Adipose tissue (tissue), 3 donors: Measurements from ENCODE around the gene ZNF837. TPM values are rescaled to one million over a fixed set of nuclear protein-coding genes. Genes with fewer than 3 reads are reported as not detected.
"Not testable (repeated sequence)": the region's sequence is repeated elsewhere in the genome, so short reads cannot be mapped to it uniquely, and the experiment has no call there.

Source experiments
- H3K27ac ChIP-seq: one replicate; pipeline ENCODE4 v1.5.1; 2013; ENCODE audit warnings: low read depth, low read length
- WGBS, 3 donors: extraction: QIAGEN DNeasy Blood & Tissue Kit; methylation state at CpG; one replicate each; pipeline ENCODE4 v1.1.7; 2013; 5-methylcytosine and 5-hydroxymethylcytosine counted together
- polyA plus RNA-seq, 3 donors: library from polyadenylated mRNA; stranded (reverse); fragments of 200-250 nt; gene quantifications; one replicate each; pipeline ENCODE4 v1.2.3, GENCODE V29; 2013
- donor health status: healthy with polysubstance abuse.
- donor health status: Bipolar disorder and iron deficiency.
- donor health status: healthy.

ZNF837 gene
- polyA plus RNA-seq: 1 to 10 TPM in 2 of 3 donors, under 1 TPM in 1; 0.56 to 1.6 (median 1.0) TPM

DNA sequence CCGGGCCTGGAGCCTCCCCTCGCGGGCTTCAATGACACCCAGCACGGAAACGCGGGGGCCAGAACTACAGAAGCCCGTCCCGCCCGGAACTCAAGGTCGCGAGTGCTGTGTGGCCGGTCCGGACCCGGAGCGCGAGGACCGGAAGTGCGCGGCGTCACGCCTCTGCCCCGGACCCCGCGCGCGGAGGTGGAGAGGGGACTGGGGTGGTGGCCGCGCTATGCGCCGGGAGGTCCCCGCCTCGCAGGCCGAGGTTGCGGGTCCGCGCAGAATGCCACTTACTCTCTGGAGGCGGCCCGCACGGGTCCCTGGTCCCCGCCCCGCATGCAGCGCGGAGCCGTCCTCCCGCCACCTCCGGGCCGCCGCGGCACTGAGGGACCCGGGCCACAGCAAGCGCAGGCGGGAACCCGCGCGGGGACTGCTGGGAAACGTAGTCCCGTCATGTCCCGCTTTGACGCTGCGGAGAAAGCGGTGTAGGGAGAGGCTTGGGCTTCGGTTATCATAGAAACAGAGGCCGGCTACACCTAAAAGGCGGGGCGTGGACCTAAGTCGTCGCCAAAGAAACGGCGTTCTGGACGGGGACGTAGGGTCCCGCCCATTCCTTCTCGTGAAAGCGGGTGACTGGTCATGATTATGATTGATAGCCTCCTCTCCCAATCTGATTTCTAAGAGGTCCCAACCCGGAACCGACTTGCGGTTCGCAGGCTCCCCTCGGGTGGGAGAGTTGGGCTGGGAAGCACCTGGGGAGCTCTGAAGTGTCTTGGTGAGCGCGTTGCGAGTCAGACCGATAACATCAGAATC, at the start of gene ZNF837:
Gene ZNF837 (minus strand): TSS at position 369 of the 798 bp plus-strand sequence. CDS start 11,698 bp downstream, outside the sequence.
- H3K27ac ChIP-seq: peak within 1 kb of the TSS; percentile 76
- 0 to 1% (median 0%) methylated on average over 80 to 83 of the region's 83 CpGs for WGBS, 3 donors

DNA sequence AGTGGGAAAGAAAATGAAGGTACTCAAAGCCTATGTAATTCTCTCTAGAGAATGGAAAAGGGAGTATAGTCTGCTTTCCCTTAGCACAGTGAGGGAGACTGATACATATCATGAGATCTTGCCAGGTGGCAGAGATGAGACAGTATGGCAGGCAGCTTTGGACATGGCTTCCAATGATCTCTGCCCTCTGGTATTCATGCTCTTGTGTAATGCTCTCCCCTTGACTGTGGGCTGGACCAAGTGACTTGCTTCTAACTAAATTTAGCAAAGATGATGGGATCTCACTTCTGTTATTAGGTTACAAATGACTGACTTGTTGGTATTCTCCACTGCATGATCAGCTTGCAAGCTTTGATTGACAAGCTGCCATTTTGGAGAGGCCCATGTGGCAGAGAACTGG, 48.9 kb upstream of the ZNF837 start:
- H3K27ac ChIP-seq: no peak overlapping the region

DNA sequence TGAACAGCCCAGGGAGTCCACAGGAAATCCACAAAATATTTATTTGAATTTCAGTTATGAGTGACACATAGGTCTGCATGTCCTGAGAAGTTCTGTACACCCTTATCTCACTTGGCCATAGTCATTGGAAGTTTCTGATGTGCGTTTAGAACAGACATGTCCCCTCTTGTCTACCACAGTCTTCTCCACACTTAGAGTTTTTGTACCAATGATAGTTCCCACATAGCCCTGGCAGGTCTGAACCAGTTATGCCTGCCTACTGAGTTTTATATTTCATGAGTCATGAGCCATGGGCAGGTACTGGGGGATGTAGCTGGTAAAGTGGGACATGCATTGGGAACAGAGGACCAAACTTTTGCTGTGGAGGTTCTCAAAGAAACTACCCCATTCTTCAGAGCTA, 47.8 kb upstream of the ZNF837 start:
- no peak overlapping the region for H3K27ac ChIP-seq
- 67 to 97% (median 79%) methylated on average over 1 of the region's 1 CpG for WGBS, 3 donors

DNA sequence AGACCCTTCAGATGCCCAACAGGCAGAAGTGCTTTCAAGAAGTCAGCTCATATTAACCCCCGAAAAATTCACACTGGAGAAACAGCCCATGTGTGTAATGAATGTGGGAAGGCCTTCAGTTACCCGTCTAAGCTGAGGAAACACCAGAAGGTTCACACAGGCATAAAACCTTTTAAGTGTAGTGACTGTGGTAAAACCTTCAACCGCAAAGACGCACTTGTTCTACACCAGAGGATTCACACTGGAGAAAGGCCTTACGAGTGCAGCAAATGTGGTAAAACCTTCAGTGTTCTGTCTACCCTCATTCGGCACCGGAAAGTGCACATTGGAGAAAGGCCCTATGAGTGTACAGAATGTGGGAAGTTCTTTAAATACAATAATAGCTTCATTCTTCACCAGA, 36.2 kb upstream of the ZNF837 start:
- WGBS, 3 donors: 94 to 97% (median 96%) methylated on average over 7 of the region's 7 CpGs
- no peak overlapping the region for H3K27ac ChIP-seq

DNA sequence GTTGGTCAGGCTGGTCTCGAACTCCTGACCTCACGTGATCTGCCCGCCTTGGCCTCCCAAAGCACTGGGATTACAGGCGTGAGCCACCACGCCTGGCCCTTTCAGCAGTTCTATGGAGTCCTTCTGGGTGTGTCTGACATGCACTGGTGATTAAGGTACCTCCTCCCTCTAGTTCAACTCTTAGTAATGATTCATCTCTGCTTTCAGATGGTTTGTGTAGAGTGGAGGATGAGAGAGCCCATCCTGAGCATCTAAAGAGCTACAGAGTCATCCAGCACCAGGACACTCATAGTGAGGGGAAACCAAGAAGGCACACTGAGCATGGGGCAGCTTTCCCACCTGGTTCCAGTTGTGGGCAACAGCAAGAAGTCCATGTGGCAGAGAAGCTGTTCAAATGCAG, 35.8 kb upstream of the ZNF837 start:
- WGBS, 3 donors: 97 to 100% (median 98%) methylated on average over 5 of the region's 5 CpGs

DNA sequence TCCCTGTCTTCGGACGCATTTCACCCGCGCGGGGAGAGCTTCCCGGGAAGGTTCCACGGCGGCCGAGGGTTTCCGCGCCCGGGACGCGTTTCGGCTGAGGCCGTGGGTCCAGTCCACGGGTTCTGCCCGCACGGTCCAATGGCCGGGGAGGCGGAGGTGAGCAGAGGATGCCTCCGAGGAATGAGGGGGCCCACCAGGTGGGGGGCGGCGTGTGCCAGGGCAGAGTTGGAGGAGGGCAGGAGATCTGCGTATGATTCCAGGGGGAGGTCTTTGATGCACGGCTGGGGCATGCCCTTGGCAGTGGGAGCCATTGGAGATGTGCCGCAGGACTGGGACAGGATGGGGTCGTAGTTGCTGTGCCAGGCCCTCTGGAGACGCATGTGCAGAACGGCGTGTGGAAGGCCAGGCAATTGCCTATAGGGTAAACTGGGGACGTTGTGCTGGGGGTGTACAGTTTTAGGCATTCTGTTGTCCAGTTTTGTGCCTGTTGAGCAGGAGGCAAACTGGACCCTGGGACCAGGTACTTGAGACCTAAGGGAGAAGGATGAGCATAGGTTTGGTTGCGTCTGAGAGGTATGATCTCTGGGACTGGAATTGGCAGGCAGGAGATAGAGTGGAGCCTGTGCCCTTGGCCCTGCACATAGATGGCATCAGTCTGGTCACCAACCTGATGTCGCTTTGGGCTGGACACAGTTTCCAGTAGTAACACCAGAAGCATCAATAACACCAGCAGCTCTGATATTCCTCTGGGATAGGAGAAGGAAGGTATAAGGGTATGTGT, 28.4 kb upstream of the ZNF837 start:
- WGBS, 3 donors: 2 to 5% (median 3%) methylated on average over 34 of the region's 34 CpGs
- H3K27ac ChIP-seq: peak overlapping the region; percentile 65

More for the DNA sequence above, 35.8 kb upstream of the ZNF837 start:
- no peak overlapping the region for H3K27ac ChIP-seq

DNA sequence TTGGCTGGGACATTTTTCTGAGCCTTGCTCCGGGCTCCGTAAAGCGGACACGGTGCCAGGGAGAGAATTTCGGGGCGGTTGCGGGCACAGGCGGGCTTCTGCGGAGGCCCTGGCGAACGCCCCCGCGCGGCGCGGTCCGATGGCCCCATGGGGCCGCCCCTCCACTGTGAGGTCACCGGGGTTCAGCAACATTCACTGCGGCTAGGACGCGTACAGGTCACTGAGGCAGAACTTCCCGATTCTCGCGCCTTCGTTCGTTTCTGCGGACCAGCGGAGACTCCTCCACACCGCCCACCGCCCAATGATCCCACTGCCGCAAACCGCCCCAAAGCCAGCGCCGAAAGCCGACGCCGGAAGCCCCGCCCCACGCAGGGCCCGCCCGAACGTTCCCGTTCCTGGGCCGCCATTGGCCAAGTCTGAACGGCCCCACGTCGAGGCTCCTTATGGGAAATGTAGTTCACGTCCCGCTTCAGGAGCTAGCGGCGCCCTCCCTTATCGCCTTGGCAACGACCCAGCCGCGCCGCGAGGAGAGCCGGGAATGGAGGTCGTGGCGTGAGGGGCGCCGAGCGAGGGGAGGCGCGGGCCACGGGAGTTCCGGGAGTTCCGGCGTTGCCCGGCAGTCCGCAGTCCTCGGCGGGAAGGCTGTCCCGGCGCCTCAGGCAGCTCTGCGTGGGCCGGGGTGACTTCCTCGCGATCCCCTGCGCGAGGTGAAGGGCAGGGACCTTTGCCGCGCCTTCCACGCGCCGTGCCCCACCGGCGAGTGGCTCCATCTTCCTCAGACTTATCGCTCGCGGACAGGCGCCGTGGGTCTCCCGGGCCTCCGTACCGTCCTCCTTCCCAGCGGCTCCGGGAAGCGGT, 27.6 kb upstream of the ZNF837 start, which contains the start of gene ZNF584:
Gene ZNF584 (plus strand): TSS at position 498 of the 858 bp plus-strand sequence. CDS start 499 bp downstream, outside the sequence.
- 0% methylated on average over 96 to 100 of the region's 100 CpGs for WGBS, 3 donors
- peak within 1 kb of the TSS; percentile 65 for H3K27ac ChIP-seq

DNA sequence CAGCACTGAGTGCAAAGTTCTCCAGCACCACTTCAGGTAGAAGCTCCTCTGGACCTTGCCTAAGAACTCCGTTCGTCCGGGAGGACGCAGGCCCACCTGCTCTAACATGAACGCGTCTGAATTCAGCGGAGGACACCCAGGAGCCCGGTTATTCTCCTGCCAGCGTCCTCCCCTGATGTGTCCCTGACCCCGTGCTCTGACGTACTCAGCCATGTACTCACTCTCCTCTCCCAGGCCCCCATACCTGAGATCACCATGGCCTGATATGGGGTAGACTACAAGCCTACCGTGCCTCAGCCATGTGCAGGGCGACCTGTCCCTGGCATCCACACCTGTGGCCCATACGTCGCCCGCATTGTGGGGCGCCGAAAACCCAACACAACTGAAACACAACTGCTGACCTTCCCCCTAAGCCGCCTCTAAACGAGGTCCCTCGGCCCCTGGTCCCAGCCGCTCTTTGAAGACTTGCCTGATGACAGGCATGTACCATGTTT, 26.9 kb upstream of the ZNF837 start:
- no peak overlapping the region for H3K27ac ChIP-seq
- 4 to 19% (median 17%) methylated on average over 22 of the region's 22 CpGs for WGBS, 3 donors

DNA sequence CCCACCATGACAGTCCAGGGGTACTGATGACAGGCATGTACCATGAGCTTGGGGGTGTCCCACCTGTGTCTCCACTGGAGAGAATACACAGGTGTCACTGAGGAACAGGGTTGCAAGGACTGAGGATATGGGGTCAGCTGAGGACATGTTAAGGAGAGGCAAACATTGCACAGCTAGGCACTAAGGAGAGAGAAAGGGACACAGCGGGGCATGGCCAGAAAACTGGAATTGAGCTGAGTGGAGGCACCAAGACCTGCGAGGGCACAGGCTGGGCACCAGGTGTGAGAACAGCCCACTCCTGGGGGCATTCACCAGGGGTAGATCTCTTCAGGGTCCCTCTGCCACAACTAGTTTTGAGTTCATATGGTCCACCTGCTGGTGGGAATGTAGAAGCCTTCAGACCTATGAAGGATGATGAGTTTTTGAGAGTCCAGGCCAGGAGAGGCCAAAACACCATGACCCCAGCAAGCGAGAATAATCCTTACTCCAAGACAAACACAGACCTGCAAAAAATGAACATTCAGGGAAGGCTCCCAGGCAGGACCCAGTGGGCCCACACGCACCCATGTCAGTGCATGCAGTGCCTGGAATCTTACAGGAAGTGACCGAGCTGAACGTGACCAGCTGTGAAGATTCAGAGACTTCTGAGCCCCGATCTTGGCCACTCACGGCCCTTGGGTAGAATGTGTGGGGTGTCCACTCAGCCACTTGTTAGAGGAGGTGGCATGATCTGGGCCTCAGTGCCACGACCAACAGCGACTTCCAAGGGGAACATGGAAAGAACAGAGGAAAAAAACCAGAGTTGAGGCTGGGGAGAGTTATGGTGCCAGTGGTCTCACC, 26.2 kb upstream of the ZNF837 start:
- no peak overlapping the region for H3K27ac ChIP-seq
- 61 to 72% (median 63%) methylated on average over 10 of the region's 10 CpGs for WGBS, 3 donors

DNA sequence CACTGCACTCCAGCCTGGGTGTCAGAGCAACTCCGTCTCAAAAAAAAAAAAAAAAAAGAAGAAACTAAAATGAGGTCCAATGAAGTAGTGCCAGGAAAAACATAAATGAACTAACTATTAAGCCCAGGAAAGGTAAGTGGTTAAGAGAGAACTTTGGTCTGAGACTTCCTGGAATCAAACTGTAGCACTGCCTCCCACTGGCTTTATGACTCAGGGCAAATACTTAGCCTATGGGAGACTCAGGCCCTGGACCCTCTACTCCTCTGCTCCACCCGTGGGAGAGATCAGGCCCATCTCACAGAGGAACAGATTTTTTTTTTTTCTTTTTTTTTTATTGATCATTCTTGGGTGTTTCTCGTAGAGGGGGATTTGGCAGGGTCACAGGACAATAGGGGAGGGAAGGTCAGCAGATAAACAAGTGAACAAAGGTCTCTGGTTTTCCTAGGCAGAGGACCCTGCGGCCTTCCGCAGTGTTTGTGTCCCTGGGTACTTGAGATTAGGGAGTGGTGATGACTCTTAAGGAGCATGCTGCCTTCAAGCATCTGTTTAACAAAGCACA, 23.2 kb upstream of the ZNF837 start:
- 70 to 82% (median 77%) methylated on average over 5 of the region's 5 CpGs for WGBS, 3 donors
- not testable (repeated sequence) for H3K27ac ChIP-seq

DNA sequence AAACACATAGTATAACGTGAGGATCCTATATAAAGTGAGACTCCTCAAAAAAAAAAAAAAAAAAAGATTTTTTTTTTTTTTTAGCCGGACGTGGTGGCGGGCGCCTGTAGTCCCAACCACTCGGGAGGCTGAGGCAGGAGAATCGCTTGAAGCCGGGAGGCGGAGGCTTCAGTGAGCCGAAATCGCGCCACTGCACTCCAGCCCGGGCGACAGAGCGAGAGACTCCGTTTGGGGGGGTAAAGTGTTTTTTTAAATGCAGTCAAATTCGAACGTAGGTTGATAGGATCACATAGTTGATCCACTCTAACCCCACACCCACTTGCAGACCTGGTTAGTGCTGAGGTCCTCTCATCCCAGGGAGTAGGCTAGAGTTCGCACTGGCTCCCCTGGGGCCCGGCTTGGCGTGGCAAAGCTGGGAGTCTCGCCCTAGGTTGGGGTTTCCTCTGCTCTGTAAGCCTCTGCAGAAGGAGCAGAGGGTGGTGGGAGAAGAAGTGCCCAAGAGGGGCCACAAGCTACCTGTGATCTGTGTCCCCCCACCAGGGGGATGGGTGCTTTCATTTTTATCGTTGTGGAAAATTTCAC, 21.1 kb upstream of the ZNF837 start:
- 25 to 37% (median 28%) methylated on average over 20 to 23 of the region's 23 CpGs for WGBS, 3 donors
- H3K27ac ChIP-seq: no peak overlapping the region

DNA sequence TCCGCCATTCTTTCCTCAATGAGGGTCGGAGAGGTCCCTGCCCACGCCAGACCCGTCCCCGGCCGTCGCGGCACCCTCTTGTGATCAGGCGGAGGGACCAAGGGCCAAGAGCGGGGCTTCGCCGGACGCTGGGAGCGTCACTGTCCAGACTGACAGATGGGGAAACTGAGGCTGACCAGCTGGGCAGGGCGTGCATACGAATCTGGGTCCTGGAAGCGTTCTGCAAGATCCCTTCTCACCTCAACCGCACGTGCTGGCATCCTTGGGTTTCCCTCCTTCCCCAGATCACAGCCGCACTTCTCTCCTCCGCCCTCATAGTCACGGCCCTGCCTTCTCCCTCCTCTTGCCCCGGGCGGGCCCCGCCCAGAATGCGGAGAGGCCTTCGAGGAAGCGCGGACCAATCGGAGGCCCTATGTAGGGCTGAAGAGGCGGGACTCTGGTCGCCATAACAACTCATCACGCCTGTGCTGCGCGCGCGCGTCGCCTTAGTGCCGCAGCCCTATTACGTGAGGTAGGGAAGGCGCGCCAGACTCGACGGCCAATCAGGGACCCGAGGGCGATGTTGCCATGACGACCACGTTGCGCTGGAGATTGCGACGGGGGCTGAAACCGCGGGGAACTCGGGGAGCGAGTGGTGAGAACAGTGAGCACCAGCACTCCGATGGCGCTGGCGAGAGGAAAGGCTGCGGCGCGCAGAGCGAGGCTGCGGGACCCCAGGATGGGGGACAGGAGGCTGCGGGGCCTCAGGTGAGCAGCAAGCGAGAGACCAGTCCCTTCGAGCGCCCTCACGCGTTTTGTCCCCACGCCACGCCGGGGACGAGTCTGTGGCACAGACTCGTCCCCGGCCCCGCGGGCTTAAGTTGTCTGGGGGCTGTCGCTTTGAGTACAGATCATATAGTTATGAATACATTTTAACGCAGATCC, 20.3 kb upstream of the ZNF837 start:
- no peak overlapping the region for H3K27ac ChIP-seq
- 1 to 3% (median 2%) methylated on average over 72 to 80 of the region's 80 CpGs for WGBS, 3 donors

DNA sequence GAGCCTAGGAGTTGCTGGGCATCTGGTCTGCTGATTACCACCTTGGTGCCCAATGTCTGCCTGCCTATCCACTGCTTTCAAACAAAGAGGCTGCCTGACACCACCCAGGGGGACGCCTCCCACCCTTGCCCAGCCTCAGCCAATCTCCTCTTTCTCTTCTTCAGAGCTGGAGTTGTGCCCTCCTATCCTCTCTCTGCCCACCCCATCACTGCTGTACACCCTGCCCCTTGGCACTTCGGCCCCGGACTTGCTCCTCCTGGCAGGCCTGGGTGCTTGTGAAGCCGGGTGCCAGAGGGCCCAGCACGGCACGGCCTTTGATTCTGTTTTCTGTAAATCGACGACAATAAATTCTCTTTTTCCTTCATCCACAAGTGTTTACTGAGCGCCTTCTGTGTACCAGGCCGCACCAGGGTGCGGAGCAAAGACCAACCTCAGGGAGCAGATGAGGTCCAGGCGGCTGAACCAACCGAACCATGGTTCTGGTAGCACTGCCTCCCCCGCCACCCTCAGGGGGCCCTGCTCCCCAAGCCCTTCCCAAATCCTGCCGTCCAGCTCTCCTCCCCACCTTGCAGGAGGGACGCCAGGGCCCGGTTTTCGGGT, 19.6 kb upstream of the ZNF837 start:
- H3K27ac ChIP-seq: no peak overlapping the region
- WGBS, 3 donors: 43 to 55% (median 51%) methylated on average over 18 of the region's 18 CpGs

DNA sequence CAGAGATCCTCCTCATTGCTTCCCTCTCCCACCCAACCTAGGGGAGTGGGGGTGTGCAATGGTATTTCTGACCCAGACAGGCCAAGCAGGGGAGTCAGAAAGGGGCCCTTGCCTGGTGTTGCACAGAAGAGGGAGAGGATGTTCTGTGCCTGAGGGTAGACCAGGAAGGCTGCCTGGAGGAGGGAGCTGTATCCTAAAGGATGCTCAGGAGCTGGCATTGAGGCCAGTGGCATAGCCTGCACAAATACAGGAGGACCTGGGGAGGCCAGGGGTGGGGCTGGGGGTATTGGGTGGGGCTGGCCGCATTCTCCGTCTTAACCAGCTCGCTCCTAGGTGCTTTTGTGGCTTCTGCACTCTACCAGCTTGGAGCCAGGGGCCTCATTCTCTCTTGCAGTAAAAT, 19.1 kb upstream of the ZNF837 start:
- H3K27ac ChIP-seq: no peak overlapping the region
- WGBS, 3 donors: 96 to 99% (median 97%) methylated on average over 3 of the region's 3 CpGs

DNA sequence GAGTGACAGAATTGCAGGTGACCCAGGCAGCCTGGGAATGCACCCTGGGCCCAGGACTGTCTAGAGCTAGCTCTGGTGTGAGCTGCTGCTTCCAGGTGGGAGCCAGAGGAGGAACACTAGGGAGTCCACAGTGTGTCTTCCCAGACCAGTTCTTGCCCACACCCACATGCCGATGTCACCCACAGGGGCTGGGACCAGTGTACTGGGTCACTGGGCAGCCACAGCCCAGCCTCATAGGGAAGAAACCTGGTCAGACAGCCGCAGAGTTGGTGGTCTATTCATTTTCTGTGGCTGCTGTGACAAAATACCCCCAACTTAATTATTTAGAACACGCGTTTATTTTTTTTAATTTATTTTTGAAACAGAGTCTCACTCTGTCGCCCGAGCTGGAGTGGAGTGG, 17.7 kb upstream of the ZNF837 start:
- H3K27ac ChIP-seq: no peak overlapping the region
- 93 to 96% (median 95%) methylated on average over 6 of the region's 6 CpGs for WGBS, 3 donors

DNA sequence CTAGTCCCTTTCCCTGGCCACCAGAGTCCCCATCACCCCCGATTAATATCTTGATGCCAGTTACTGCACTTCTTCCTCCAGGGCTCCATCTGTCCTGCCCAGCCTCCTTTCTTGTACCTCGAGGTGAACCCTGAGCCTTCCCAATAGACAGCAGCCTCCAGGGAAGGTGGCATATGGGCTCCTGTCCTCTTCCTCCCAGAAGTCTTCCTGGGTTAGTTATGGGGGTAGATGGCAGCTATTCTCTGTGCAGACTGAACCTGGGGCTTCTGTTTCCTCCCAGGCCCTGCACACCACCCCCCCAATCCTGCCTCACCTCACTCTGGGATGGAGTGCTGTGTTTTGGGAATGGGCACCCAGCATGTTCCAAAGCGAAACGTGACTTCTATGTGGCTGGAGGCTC, 17.3 kb upstream of the ZNF837 start:
- WGBS, 3 donors: 72 to 85% (median 83%) methylated on average over 4 of the region's 4 CpGs
- no peak overlapping the region for H3K27ac ChIP-seq
